ENCODE measurements around the gene PYGB. TPM values are rescaled to one million over a fixed set of nuclear protein-coding genes. Genes with fewer than 3 reads are reported as not detected.
"Not testable (repeated sequence)": the region's sequence is repeated elsewhere in the genome, so short reads cannot be mapped to it uniquely, and the experiment has no call there.

Gene PYGB
- total RNA-seq, 2 experiments from 2014 or later: 37.2 to 39.8 TPM

- ChIA-PET POLR2A (no interaction called here), CTCF (no interaction called here)
Measured at GRCh38 chr20:25257130-25257529, 9.2 kb downstream of the PYGB start.

GRCh38 chr20:25257756-25258475 lies 10.0 kb downstream of the PYGB start:
- CTCF ChIA-PET: interaction anchor here (1.0 kb wide), 1 partner anchor 15 kb away, joined by 4 read pairs; no protein-coding TSS in a partner anchor
- POLR2A ChIA-PET: interaction anchor here (1.2 kb wide), 1 partner anchor 10 kb away, joined by 4 read pairs; the partner anchor contains the start of gene PYGB

GRCh38 chr20:25258476-25258805 lies 10.6 kb downstream of the PYGB start:
- CTCF ChIA-PET: interaction anchor here (1.0 kb wide), 1 partner anchor 14 kb away, joined by 4 read pairs; no protein-coding TSS in a partner anchor
- POLR2A ChIA-PET: interaction anchor here (1.2 kb wide), 1 partner anchor 11 kb away, joined by 4 read pairs; the partner anchor contains the start of gene PYGB

- CTCF ChIA-PET: interaction anchor here (1.0 kb wide), 1 partner anchor 14 kb away, joined by 4 read pairs; no protein-coding TSS in a partner anchor
- POLR2A ChIA-PET: interaction anchor here (1.2 kb wide), 1 partner anchor 11 kb away, joined by 4 read pairs; the partner anchor contains the start of gene PYGB
Measured at GRCh38 chr20:25258828-25259227, 10.9 kb downstream of the PYGB start.

GRCh38 chr20:25259358-25259757 lies 11.5 kb downstream of the PYGB start:
- POLR2A ChIA-PET: interaction anchor here (1.2 kb wide), 1 partner anchor 11 kb away, joined by 4 read pairs; the partner anchor contains the start of gene PYGB
- CTCF ChIA-PET: no interaction called here

DNA sequence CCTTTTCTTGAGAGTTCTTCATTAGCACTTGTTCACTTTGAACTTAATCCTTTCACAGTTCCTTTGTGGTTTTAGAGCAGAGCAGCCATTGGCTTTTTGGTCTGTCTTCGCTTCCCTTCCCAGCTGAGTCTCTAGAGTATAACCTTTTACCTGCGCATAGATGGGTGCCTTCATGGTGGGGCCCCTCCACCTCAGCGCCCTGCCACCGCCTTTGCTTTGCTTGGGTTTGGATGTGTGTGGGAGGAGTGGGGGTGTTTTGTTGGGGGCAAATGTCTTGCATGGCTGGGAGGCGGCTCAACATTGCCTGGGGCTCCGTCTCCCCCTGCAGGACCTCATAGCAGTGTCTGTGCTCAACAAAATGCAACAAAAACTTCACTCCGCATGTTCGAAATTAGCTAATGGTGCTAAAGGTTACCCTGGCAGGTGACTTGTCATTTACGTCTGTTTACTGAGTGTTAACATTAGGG lies 11.9 kb downstream of the PYGB start:
- CTCF ChIA-PET: no interaction called here

DNA sequence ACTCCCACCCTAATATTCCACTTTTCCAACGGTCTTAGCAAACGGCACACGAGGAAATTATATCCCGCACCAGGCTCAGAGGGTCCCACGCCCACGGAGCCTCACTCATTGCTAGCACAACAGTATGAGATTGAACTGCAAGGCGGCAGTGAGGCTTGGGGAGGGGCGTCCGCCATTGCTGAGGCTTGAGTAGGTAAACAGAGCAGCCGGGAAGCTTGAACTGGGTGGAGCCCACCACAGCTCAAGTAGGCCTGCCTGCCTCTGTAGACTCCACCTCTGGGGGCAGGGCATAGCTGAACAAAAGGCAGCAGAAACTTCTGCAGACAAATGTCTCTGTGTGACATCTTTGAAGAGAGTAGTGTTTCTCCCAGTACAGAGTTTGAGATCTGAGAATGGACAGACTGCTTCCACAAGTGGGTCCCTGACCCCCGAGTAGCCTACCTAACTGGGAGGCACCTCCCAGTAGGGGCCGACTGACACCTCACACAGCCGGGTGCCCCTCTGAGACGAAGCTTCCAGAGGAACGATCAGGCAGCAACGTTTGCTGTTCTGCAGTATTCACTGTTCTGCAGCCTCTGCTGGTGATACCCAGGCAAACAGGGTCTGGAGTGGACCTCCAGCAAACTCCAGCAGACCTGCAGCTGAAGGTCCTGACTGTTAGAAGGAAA lies 13.0 kb downstream of the PYGB start:
- CTCF ChIA-PET, POLR2A ChIA-PET: not testable (repeated sequence)

More for the DNA sequence above, 11.9 kb downstream of the PYGB start:
- POLR2A ChIA-PET: no interaction called here

DNA sequence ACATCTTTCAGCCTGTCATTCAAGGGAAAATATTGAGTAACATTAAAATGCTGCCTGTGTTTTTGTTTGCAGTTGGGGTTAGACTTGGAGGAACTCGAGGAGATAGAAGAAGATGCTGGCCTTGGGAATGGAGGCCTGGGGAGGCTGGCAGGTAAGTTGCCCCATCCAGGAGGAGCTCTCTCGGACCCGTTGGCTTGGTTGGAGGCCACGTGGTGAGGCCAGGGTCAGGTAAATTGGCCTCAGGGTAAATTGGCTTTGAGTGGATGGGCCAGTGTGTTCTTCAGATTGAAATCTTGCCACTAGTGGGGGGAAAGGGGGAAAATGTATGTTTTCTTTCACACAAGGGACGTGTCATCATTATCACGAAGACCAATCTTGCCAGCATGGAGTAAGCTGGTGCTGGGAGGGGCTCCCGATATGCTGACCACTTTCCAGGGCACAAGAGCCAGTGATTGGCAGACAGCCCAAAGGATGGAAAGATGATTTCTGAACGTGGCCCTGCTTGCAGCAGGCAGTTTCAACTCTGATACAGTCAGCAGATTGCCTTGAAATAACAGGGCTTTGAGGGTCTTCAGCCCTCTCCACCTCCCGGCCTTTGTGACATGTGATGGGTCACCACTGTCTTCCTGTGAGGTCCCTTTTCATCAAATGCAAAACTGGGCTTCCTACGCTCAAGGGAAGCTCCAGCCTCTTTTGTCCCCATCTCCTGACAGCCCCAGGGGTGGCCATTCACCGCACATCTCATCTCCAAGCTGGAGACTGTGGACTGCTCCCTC lies 21.4 kb downstream of the PYGB start:
- CTCF ChIA-PET: no interaction called here
- POLR2A ChIA-PET: no interaction called here

DNA sequence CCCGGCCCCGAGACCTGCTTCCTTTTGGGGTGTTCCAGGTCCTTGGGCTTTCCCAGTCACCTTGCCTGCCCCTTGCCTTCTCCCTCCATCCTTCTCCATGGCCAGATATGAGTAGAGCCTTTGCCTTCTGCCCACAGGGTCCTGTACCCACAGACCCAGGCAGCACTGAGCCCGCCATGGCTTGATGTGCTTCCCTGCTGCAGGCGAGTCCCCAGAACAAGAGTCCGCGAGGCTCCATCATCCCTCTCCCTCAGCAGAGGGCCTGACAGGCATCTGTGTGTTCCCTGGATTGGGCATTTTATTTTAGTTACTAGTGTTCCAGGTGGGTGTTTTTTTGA lies 21.9 kb downstream of the PYGB start:
- POLR2A ChIA-PET: no interaction called here
- CTCF ChIA-PET: interaction anchor here (0.6 kb wide), 1 partner anchor 170 kb away, joined by 4 read pairs; no protein-coding TSS in a partner anchor

- ChIA-PET POLR2A (no interaction called here), CTCF (no interaction called here)
Measured at GRCh38 chr20:25270829-25271251, 23.0 kb downstream of the PYGB start.

DNA sequence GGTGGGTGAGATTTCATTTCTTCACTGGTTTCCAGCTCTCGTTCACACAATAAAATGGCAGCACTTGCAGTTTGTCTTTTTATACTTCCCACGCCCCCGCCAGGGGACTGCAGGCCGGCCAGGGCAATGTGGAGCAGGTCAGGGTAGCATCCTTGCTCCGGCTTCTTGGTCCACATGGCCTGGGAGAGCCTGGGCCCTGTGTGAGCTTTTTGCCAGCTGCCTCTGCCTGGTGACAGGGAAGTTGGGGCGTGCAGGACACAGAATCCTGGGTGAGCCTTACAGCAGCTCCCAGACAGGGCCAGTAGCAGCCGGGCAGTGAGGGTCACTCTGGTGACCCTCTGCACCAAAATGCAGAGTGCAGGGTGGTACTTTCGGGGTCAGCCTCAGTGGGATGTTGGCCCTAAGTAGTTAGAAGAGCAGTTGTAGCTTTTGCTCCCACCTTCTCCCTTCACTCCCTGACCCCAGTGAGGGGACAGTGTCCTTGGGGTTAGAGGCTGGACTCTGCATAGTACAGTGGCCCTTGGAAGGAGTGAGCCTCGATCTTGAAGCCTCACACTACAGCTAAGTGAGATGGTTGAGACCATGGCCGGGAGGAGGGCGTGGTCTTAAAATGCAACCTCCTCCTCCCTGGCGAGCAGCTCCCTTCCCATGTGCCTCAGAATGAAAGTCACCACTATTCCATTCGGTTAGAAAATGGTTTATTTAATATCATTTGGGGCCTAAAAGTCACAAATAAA lies 23.8 kb downstream of the PYGB start:
- CTCF ChIA-PET: interaction anchor here (1.1 kb wide), 1 partner anchor 13 kb away, joined by 4 read pairs; no protein-coding TSS in a partner anchor
- POLR2A ChIA-PET: no interaction called here

DNA sequence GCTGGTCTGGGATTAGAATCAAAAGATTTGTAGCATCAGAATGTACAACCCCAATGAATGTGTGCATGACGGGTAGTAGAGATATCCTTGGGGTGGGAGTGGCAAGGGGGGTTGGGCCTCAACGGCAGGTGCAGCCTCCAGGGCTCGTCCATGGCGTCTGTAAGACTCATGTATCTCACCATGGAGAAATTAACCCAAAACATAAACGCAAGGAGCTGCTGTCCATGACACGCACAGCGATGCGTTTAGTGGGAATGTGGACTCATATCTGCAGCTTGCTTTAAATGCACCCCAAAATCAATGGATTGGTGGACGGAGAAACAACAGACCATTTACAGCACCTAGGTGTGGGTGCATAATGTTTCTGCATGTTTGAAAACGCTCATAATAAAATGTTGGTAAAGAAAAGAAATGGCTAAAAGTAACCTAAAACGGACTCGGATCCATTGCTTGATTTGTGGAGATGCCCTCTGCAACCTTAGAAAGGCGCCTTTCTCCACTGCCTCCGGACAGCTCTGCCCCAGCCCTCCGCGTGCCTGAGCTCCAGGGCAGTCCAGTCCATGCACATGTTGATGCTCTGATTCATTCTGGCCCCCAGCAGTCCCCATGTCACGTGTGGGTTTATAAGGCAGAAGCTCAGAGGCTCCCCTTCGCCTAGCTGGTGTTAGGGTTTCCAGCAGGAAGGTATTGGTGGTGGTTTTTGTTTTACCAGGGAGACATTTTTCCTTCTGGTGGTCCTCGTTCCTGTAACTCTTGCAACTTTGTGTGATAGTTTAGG lies 24.5 kb downstream of the PYGB start:
- ChIA-PET POLR2A (no interaction called here), CTCF (interaction anchor here (1.1 kb wide), 1 partner anchor 14 kb away, joined by 4 read pairs; no protein-coding TSS in a partner anchor)

- ChIA-PET POLR2A (no interaction called here), CTCF (interaction anchor here (1.0 to 1.1 kb wide), 2 partner anchors 15 to 17 kb away, joined by 3 to 4 read pairs; no protein-coding TSS in a partner anchor)
Measured at GRCh38 chr20:25273046-25273445, 25.2 kb downstream of the PYGB start.

DNA sequence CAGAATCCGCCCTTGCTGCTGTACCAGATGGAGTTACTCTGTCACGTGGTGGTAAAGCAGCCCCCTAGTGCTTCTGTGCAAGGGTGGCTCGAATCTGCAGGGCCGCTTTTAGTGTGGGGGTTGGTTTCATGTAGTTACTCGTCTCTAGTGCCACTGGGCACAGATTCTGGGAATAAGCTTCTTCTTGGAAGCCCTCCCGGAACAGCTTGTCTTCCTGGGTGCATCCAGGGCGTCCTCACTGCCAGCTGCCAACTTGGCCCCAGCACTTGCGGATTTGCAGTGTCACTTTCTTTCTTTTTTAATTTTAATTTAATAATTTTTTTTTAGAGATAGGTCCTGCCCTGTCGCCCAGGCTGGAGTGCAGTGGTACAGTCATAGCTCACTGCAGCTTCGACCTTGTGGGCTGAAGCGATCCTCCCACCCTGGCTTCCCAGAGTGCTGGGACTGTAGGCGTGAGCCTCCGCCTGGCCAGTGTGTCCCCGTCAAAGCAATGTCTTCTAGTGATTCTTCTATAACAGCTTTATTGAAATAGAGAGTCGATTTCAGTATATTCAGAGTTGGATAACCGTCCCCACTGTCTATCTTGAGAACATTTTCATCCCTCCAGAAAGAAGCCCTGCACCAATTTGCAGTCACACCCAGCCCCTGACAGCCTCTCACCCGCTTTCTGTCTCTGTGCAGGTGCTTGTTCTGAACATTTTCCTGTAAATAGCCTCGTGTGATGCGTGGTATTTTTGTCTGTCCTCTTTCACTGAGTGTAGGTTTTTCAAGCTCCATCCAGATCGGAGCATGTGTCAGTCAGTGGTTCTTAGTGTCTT lies 25.9 kb downstream of the PYGB start:
- CTCF ChIA-PET: interaction anchor here (0.6 to 1.0 kb wide), 2 partner anchors 16 to 313 kb away, joined by 3 read pairs; no protein-coding TSS in a partner anchor
- POLR2A ChIA-PET: no interaction called here

DNA sequence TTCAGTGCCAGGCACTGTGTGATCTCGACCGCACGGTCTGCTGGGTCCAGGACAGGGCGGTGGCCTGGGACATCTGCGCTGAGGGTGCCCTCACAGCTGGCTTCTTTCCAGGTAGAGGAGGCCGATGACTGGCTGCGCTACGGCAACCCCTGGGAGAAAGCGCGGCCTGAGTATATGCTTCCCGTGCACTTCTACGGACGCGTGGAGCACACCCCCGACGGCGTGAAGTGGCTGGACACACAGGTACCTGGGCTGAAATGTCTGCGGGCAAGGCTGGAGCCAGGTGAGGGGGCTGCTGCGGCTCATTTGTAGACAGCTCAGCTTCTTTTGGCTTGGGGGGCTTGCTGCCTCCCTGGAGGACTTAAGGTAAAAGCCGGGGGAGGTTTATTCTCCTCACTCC lies 26.6 kb downstream of the PYGB start:
- ChIA-PET POLR2A (interaction anchor here (0.6 kb wide), 1 partner anchor 133 kb away, joined by 3 read pairs; the partner anchor contains the start of gene GINS1), CTCF (no interaction called here)

DNA sequence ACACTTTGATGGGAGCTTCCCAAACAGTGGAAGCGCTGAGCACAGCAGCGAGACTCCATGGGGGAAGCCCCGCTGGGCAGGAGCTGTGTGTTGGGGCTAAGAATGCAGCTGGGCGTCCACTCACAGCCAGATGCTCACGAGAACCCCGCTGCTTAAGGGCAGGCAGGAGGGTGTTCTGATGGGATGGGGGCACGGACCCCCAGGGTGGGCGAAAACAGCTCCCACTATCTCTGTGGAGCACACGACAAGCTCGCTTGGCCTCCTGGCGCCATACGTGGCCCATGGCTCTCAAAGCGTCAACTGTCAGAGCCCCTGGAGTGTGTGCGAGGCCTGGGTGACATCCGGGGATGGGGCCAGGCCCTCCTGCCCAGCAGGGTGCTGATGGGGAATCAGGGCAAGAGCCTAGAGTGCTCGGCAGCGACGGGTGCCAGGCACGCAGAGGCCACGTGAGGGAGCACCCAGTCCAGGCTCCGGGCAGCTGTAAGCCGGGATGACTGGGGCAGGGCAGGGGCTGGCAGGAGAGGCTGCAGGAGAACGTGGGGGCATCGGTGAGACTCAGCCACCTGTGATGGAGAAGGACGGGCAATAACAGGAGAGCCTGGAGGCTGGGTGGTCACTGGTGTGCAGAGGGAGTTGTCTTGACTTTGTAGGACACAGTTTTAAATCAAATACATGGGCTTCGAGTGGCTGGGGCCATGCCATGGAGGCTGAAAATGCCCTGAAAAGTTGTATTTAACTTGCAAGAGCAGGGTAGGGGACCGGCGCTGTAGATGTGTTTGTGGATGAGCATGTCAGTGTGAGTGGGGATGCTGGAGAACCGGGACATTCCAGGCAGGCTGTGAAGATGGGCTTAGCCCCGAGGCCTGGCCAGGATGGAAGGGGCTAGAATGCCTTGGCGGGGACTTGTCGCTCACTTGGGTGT lies 27.3 kb downstream of the PYGB start:
- ChIA-PET POLR2A (interaction anchor here (0.6 to 0.7 kb wide), 2 partner anchors 132 to 319 kb away, joined by 3 read pairs; partner anchors contain the start of gene GINS1), CTCF (no interaction called here)

Measured in activated CD8-positive, alpha-beta memory T cell treated with anti-CD3 and anti-CD28 coated beads for 36 hours (primary cell).